Caki2 (cell line): Measurements from ENCODE around the gene JAKMIP3. TPM values are rescaled to one million over a fixed set of nuclear protein-coding genes. Genes with fewer than 3 reads are reported as not detected.

Experiments
- DNase-seq: peaks from one replicate; pipeline ENCODE4 v3.0.0-alpha.2; 2015; ENCODE audit warnings: low read depth
- in situ Hi-C: cut with HindIII; loops from 2 replicates; pipeline ENCODE4 v1.10.0; 2016; ENCODE audit warnings: low sequenced_read_pairs, low pct_unique_long_range_greater_than_20kb, mixed read lengths
- total RNA-seq: library from RNA; depleted of rRNA; stranded (reverse); fragments of >200 nt; shearing (Covaris generic); gene quantifications from 2 replicates; pipeline ENCODE4 v1.2.3, GENCODE V29; 2014; ENCODE audit warnings: low replicate concordance; rRNA removed

The JAKMIP3 gene
- total RNA-seq, result 0.54 and 1.9 TPM in 2 replicates

DNA sequence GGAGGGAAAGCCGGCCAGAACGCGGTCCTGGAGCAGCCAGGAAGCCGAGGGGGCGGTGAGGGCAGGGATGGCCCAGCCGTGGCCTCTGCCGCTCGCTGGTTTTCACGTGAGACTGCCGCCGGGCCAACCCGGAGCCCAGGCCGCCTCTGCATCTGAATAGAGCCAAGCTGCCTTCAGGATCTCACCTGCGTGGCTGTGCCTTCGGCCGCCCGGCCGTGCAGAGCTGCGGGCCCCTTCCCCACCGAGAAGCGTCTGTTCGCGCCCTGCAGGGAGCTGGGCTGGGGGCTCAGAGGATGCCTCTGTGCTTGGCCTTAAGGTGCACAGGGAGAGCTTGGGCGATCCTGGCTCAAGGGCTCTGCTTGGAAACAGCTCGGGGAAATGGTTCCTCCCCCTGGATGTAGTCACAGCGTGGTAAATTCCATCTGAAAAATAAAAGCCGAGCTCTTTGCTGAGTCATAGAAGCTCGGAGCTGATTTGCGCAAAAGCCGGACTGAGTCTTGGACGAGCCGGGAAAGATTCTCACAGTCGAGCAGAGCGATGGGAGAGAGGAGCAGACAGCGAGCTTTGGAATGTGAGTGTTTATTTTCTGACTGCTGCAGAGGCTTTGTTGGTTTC lies at the start of gene JAKMIP3:
TSS of gene JAKMIP3 (plus strand) at position 456 of the 615 bp plus-strand sequence. CDS start 38,863 bp downstream, outside the sequence.
- DNase-seq, result peak; percentile 89
- in situ Hi-C loops, result no loop called here

GRCh38 chr10:132016514-132016913 lies 49.2 kb upstream of the JAKMIP3 start:
- DNase-seq, result no peak
- in situ Hi-C loops, result no loop called here

DNA sequence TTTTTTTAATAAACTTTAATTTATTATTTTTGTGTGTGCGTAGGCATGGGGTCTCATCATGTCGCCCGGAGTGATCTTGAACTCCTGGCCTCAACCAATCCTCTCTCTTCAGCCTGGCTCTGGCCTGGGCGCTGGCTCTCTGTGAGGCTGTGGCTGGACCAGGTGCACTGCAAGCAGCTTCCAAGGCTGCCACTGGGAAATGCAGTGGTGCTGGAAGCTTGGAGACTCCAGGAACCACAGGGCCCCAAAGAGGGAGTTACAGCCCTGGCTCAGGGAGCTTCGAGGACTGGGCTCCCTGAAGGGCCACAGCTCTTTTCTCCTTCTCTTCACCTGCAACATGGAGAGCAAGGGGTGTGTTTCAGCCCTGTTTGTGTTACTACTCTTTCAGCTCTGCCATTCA lies 47.3 kb upstream of the JAKMIP3 start:
- in situ Hi-C loops, result no loop called here

DNA sequence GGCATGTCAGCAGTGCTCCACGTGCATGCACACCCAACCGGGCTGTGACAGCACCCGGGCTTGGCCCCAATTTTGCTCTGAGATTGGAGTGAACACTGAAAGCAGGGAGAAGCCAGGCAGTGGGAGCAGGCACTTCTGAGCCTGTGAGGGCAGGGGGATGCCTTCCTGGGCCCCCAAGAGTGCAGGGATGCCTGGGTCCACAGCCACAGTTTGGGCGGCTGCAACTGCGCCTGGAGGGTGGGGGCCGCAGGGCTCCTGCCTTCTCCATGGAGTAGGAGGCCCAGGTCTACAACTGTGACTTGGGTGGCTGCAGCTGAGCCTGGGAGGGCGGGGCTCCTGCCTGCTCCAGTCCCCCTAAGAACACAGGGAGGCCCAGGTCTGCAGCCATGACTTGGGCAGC lies 46.4 kb upstream of the JAKMIP3 start:
- in situ Hi-C loops, result no loop called here
- no peak for DNase-seq

More for the DNA sequence above, 47.3 kb upstream of the JAKMIP3 start:
- no peak for DNase-seq

GRCh38 chr10:132020456-132020855 lies 45.3 kb upstream of the JAKMIP3 start:
- DNase-seq, result no peak
- in situ Hi-C loops, result no loop called here

DNA sequence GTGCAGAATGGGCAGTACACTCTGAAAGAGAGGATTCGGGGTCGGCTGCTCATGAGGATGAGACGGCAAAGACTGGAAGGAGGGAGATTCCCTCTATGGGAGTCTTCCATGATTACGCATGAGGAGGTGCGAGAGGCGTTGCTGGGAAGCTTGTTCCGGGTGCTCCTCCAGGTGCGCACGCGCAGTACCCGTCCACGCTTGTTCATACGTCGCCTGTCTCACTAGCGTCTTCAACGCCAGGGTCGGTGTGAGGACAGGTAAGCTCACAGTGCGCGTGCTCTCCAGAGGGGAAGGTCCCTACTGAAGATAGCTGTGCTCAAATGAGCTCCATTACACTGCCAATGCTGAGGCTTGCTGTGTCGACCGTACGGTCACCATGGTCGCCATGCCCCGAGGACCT lies 44.7 kb upstream of the JAKMIP3 start:
- in situ Hi-C loops, result no loop called here
- no peak for DNase-seq

DNA sequence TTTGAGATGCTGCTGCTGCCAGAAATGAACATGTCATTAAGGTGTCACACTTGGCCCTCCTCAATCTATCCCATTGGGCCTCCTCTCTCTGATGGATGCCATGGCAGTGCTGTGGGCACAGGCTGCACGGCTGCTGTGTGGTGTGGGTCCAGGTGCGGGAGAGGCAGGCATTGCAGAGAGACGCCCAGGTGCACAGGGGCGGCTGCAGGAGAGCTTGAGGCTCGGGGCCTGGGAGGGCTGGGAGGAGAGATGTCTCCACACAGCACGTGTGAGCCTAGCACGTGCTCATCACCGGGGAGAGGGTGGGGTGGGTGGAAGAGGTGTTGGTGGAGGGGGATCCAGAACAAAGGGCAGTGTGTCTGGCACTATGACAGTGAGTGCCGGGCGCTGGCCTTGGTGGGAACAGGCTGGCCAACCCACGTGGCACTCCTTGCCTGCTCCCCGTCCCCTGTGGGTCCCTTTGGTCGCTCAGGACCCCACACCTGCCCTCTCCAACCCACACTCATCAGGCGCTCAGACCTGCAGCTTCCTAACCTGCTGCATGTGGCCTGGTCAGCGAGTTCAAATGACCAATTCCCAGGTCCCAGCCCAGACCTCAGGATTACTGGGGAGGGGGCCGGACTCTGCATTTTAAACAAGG lies 44.1 kb upstream of the JAKMIP3 start:
- DNase-seq, result no peak
- in situ Hi-C loops, result no loop called here

DNA sequence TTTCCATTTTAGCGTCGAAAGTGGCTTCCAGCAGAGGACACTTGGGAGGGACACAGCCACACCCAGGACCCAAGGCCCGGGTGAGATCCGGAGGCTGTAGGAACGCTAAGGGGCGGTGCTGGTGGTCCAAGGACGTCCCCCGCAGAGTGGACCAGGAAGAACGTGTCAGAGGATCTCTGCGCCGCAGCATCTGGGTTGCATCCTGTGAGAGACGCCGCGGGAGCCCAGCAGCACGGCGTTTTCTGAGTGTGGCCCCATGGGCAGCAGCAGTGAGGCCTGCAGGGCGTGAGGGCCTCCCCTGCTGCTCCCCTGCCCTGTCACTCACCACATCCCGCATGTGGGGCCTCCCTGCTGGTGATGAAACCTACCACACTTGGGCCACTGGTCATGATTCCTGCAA lies 43.5 kb upstream of the JAKMIP3 start:
- in situ Hi-C loops, result no loop called here
- DNase-seq, result no peak

- peak; percentile 59 for DNase-seq
- in situ Hi-C loops, result no loop called here
These were observed 42.5 kb upstream of the JAKMIP3 start for GRCh38 chr10:132023092-132023811.

DNA sequence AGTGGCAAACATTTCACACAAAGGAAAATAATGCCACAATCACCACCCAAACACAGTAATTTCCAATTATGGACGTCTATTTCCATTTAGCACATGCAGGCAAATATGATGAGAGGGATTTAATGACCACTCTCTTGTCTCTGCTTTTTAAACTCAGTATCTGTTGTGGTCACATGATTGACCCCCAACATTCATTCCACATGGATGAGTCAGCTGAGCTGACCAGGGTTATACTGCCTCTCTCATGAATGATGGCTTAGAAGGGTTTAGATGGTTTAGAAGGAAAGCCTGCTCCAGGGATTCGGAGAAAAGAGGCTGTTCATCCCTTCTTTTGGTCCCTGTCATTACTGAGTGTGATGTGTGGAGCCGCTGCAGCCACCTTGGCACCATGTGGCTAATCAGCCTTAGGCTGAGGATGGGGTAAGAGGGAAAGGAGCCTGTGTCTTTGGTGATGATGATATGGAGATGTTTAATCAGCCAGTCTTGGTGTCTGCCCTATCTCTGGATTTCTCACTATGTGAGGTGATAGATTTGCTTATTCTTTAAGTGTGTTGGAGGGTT lies 38.2 kb upstream of the JAKMIP3 start:
- in situ Hi-C loops, result no loop called here
- peak; percentile 6 for DNase-seq

DNA sequence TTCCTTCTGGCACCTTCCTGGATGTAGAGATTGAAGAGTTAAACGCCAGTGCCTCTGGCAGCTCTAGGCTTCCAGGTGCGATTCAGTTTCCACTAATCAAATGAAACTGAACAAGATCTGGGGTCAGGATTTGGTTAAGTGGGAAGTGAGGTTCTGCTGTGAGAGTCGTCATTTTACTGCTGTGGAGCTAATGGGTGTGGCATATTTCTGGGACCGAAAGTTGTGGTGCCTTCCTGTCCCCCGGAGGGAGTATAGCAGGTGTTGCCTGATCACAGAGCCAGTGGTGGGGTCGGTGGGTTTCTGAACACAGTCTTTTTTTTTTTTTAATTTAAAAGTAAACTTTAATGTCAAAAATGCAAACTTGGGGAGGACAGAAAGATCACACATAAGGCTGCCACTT lies 37.0 kb upstream of the JAKMIP3 start:
- no peak for DNase-seq
- in situ Hi-C loops, result no loop called here

DNA sequence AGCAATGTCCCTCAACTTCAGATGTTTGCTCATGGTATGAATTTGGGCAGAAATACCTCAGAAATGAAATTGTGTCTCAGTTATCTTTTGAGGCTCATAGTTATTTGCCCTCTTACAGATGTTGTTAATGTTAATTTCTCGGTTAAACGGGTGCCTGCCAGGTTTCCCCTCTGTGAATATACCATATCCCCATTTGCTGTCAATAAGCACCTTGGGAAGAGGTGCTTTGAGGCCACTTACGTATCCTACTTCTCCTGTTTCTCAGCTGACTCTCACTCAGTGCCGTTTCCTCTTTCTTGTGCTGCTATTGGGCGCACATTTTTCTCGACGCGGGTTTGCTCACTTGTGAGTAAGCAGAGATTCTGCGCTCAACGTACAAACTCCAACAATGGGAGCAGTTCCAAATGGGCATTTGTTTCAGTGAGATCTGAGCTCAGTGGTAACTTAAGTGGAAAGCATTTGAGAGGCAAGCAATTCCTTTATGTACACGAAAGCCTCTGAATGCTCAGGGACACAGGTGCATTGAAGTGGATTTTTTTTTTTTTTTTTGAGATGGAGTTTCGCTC lies 34.8 kb upstream of the JAKMIP3 start:
- no peak for DNase-seq
- in situ Hi-C loops, result no loop called here

DNA sequence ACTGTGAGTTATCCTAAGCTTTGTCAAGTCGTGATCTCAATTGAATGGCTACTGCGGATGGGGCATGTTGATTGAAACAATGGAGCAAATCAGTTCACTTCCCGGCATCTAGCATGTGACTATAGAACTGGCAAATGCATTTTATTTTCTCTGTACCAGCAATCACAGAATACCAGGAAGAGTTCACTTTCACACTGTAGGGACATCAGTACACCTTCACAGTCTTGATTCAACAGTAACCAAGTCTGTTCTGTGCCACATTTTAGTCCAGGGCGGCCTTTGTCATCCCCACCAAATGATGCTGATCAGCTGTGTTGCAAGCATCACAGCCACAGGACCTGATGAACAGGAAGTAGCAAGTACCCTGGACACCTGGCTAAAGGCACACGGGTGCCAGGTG lies 32.1 kb upstream of the JAKMIP3 start:
- in situ Hi-C loops, result no loop called here
- no peak for DNase-seq

GRCh38 chr10:132035476-132035875 lies 30.3 kb upstream of the JAKMIP3 start:
- in situ Hi-C loops, result no loop called here
- no peak for DNase-seq

- DNase-seq, result peak; percentile 19
- in situ Hi-C loops, result no loop called here
These were observed 29.4 kb upstream of the JAKMIP3 start for GRCh38 chr10:132036153-132036886.

DNA sequence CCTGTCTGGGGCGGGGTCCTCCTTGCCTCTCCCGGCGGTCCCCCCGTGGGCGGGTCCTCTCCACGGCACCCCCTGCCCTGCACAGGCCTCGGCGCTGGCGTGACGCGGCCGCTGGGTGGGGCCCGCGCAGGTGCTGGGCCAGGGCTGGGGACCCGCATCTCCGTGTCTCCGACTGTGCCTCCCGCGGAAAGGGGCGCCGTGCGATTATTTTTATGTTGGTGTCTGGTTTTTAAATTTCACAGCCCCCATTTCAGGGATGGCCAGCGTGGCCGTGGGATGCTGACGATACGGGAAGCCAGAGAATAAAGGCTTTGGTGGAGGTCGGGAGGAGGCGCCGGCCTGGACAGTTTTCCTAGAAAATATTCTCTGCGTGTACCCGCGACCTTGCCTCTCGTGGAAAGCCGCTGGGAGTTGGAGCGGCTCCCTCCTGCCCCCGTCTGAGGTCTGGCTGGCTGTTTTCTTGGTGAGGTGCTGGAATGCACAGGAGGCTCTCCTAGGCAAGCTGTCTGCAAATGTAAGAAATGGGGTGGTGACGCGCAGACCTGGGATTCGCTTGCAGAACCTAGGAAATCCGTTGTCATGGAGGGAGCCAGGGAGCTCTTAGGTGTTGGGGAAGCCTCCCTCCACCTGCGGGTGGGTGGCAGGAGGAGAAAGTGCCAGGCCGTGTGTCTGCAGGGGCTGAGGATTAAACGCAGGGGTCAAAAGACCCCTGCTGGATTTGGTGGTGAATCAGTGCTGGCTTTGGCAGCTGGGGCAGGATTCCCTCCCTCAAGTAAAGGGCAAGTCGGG lies 28.7 kb upstream of the JAKMIP3 start:
- DNase-seq, result peak; percentile 14
- in situ Hi-C loops, result no loop called here

DNA sequence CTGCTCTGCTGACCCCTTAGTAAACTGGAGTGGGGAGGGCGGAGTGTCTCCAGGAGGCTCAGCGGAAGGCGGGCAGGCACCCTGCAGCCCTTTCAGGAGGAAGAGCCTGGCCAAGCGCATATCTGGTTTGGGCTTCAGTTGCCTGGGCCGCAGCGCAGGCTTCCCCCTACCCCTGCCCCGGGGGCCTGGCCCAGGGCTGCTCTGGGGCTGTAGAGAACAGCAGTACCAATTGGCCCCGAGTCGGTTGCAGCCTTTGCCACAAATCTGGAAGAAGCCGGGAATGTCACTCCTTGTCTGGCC lies 28.1 kb upstream of the JAKMIP3 start:
- in situ Hi-C loops, result no loop called here
- DNase-seq, result no peak

DNA sequence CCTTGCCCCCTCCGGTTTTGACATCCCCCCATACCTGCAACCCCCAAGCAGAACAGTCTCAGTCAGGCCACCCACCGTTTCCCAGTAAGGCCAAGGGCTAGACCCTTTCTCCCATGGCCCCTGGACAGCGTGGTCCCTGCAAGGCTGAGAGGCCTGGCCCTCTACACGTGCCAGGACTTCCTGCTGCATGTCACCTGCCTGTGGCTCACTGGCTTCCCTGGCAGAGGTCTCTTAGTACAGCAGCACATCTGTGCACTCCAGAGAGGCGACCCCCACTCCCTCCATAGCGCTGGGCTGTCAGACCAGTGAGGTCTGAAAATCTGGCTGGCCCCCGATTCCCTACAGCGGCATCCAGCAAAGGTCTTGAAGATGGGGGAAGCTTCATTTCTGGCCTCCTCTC lies 26.4 kb upstream of the JAKMIP3 start:
- no peak for DNase-seq
- in situ Hi-C loops, result no loop called here
